Measurements from ENCODE around the gene TAS2R7.

- TF ChIP-seq NFE2L2 (conservative IDR thresholded peaks at IDR 0.05; ENCODE audit: low read length) (no peak), POLR2A (IDR thresholded peaks at IDR 0.05; ENCODE audit: low read length) (no peak), EP300 (IDR thresholded peaks at IDR 0.05) (no peak), PHF8 (IDR thresholded peaks at IDR 0.05; ENCODE audit: borderline replicate concordance, low read depth) (no peak), TP53 (CRISPR knock-in tag; IDR thresholded peaks at IDR 0.05) (no peak), EHMT2 (IDR thresholded peaks at IDR 0.05; ENCODE audit: low read depth) (no peak), SMC3 (IDR thresholded peaks at IDR 0.05) (no peak), RAD21 (conservative IDR thresholded peaks at IDR 0.05 in 1 of 2, IDR thresholded peaks at IDR 0.05 in 1 of 2) (no peak), NPAS2 (CRISPR knock-in tag; IDR thresholded peaks at IDR 0.05; ENCODE audit: borderline replicate concordance) (no peak), EHF (CRISPR knock-in tag; IDR thresholded peaks at IDR 0.05) (no peak)
- TF ChIP-seq, protein P1, sequence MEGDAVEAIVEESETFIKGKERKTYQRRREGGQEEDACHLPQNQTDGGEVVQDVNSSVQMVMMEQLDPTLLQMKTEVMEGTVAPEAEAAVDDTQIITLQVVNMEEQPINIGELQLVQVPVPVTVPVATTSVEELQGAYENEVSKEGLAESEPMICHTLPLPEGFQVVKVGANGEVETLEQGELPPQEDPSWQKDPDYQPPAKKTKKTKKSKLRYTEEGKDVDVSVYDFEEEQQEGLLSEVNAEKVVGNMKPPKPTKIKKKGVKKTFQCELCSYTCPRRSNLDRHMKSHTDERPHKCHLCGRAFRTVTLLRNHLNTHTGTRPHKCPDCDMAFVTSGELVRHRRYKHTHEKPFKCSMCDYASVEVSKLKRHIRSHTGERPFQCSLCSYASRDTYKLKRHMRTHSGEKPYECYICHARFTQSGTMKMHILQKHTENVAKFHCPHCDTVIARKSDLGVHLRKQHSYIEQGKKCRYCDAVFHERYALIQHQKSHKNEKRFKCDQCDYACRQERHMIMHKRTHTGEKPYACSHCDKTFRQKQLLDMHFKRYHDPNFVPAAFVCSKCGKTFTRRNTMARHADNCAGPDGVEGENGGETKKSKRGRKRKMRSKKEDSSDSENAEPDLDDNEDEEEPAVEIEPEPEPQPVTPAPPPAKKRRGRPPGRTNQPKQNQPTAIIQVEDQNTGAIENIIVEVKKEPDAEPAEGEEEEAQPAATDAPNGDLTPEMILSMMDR (IDR thresholded peaks at IDR 0.05): no peak
Observed at GRCh38 chr12:10753059-10753458, 49.4 kb downstream of the TAS2R7 start.
